Kidney capillary endothelial cell (primary cell): ENCODE measurements around the gene SMIM22.
A peak's percentile ranks its signal among the peaks of the same experiment; 100 is the strongest.

Source experiments
- DNase-seq: peaks from one replicate; pipeline ENCODE4 v3.0.0-alpha.2; 2018; ENCODE audit warnings: low spot score

SMIM22 gene

DNA sequence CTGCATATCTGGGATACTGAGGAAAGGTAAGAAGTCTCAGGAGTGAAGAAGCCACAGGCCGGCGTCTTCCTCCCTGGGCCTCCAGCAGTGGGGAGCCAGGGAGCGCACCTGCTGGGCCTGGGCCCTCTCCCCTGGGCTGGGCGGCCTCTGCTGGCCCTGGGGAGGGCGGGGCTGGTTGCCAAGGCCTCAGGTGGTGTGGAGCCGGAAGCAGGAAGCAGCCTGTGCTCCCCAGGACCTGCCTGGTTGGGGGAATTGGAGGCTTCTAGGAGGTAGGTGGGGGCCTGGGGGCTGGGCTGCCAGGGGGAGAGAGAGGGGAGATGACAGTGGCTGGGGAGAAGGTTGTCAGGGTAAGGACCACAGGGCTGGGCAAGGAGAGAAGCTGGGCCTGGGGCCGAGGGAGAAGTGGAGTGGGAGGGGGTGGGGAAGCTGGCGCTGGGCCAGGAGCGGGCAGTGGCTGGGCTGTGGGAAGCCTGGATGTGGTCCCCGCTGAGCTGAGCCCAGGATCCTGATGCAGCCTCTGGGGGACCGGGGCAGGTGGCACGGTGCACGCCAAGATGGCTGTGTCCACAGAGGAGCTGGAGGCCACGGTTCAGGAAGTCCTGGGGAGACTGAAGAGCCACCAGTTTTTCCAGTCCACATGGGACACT lies at the start of gene SMIM22:
SMIM22 (plus strand) TSS at position 189 of the 647 bp plus-strand sequence; CDS start at position 555, 366 bp downstream.
- DNase-seq, result no peak

DNA sequence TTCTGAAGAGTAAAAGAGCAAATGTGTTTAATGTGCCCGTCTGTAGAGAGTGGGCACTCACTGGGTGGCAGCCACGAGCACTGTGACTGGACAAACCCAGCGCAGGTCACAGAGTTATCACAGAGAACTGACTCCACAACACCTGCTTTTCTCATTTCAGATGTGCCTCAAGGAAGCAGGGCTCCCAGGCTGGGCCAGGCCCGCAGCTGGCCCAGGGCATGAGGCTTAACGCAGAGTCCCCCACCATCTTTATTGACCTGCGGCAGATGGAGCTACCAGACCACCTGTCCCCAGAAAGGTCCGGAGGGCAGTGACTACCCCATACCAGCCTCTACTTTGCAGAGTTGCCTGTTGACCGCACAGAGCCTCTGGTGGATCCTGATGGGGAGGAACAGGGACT lies 49.0 kb upstream of the SMIM22 start:
- DNase-seq, result no peak

- DNase-seq, result no peak
Measured at GRCh38 chr16:4746991-4747574, 48.1 kb upstream of the SMIM22 start.

DNA sequence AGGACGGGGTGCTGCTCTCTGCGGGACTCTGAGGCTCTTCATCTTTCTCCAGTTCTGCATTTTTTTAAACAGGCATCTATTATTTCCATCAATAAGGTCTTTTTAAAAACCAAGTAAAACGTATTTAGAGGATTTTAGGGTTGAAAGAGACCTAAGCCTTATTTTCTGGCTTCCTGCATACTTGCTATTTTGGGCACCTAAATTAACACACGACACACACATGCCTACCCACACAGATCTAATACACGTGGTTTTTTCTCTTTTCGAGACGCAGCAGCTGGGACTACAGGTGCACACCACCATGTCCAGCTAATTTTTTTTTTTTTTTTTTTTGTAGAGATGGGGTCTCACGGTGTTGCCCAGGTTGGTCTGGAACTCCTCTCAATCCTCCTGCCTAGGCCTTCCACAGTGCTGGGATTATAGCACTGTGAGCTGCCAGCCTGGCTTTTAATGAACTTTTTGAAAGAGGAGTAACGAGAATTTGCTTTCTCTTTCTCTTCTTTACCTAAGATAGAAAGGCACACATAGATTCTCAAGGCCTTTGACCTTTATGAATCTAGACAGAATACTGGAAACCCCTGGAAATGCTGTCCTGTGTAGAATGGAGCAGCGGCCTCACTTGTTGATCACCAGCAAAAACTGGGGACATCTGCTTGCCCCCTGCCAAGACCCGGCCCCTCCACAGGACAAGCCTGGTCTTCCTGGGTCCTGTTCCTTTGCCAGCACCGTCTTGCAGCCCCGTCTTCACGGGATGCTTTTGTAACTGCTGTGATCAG lies 47.1 kb upstream of the SMIM22 start:
- no peak for DNase-seq

GRCh38 chr16:4748682-4749411 lies 46.3 kb upstream of the SMIM22 start:
- DNase-seq, result no peak

DNA sequence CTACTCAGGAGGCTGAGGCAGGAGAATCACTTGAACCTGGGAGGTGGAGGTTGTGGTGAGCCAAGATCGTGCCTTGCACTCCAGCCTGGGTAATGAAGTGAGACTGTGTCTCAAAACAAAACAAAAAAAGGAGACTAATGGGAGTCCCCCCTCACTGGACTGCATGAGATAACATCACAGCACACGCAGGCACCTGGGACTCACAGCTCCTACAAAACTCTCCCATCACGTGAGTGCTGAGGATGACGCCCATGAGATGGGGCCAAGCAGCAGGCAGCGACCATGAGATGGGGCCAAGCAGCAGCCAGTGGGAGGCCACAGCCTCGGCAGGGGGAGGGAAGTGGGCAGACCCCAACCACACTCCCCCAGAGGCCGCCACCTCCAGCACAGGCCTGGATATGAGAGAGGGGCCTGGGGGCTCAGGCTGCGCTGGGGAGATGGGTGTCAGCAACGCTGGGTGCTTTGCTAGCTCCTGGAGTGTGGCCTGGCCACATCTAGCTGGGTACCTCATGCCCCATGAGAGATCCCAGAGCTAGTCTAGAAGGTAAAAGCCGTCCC lies 45.4 kb upstream of the SMIM22 start:
- no peak for DNase-seq

DNA sequence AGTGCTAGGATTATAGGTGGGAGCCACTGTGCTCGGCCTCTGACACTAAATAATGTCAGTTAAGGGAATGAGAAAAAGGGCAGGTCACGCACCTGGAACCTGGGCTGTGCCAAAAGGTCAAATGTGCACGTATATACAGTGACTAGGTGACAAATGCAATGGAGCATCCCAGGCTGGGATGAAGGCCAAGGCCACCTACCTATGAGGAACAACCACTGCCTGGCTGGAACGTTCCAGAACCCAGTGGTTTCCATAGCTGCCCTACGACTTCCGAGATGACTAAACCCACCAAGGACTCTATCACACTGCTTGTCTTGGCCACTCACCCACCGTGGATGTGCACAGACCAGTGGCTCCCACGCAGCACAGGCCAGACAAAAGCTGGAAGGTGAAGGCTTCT lies 44.3 kb upstream of the SMIM22 start:
- DNase-seq, result no peak

DNA sequence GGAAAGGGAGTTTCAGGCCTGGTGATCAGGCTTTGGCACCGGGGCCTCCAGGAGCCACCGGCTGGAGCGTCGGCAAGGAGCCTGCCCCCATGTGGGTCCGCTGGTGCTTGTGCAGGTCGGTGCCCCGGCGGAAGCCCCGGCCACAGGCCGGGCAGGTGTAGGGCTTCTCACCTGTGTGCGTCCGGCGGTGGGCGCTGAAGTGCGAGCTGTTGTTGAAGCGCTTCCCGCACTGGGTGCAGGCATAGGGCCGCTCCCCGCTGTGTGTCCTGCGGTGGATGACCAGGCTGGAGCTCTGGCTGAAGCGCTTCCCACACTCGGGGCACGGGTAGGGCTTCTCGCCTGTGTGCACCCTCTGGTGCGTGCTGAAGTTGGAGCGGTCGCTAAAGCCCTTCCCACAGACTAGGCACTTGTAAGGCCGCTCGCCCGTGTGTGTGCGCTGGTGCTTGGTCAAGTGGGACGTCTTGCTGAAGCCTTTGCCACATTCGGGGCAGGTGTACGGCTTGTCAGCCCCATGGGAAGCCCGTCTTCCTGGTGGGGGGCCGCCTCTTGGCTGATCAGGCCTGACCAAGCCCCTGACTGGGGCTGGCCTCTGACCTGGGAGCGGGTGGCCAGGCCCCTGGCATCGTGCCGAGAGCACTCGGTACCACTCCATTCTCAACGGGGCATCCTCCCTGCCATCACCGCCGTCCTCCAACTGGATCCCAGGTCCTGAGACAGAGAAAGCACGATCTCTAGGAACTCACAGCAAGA lies 42.6 kb upstream of the SMIM22 start:
- no peak for DNase-seq

DNA sequence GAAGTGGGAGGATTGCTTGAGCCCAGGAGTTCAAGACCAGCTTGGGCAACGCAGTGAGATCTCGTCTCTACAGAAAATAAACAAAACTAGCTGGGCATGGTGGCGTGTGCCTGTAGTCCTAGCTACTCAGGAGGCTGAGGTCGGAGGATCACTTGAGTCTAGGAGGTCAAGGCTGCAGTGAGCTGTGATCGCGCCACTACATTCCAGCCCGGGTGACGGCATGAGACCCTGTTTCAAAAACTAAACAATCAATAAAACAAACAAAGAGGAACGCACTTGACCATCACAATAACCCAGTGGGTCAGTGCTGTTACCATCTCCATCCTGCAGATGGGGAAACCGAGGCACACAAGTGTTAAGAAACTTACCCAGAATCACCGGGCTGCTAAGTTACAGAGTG lies 41.9 kb upstream of the SMIM22 start:
- no peak for DNase-seq

DNA sequence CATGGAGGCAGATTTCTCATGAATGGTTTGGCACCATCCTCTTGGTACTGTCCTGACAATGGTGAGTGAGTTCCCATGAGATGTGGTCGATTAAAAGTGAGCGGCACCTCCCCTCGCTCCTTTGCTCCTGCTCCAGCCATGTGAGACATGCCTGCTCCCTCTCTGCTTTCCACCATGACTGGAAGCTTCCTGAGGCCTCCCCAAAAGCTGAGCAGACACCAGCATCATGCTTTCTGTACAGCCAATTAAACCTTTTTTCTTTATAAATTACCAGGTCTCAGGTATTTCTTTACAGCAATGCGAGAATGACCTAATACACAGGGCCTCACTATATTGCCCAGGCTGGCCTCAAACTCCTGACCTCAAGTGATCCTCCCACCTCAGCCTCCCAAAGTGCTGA lies 40.3 kb upstream of the SMIM22 start:
- no peak for DNase-seq

DNA sequence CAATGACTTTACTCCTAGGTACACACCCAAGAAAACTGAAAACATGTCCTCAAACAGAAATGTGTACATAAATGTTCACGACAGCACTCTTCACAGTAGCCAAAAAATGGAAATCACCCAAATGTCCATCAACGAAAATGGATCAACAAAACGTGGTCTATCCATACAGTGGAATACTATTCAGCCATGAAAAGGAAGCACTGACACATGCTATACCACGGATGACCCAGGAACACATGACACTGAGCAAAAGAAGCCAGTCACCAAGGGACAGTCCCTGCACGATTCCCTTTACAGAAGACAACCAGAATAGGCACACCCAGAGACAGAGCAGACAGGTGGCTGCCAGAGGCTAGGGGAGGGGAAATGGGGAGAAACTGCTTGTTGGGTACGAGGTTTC lies 39.5 kb upstream of the SMIM22 start:
- no peak for DNase-seq

GRCh38 chr16:4760221-4760910 lies 34.8 kb upstream of the SMIM22 start:
- DNase-seq, result no peak

- DNase-seq, result no peak
Measured at GRCh38 chr16:4762205-4762604, 33.0 kb upstream of the SMIM22 start.

GRCh38 chr16:4763791-4764190 lies 31.4 kb upstream of the SMIM22 start:
- no peak for DNase-seq

- DNase-seq, result no peak
Measured at GRCh38 chr16:4765511-4766474, 29.4 kb upstream of the SMIM22 start.

- DNase-seq, result peak; percentile 94
Measured at GRCh38 chr16:4766875-4767628, 28.1 kb upstream of the SMIM22 start, which contains the start of gene ZNF500. TSS of gene ZNF500 (minus strand) at chr16:4767162. CDS start at chr16:4765978, 1,184 bp downstream.

GRCh38 chr16:4767872-4768548 lies 27.2 kb upstream of the SMIM22 start:
- peak; percentile 26 for DNase-seq
